Panc1 (cell line): Measurements from ENCODE around the gene OR51D1. TPM values are rescaled to one million over a fixed set of nuclear protein-coding genes. Genes with fewer than 3 reads are reported as not detected.

Experiments used
- ATAC-seq: fragments of 200-7000 bp; cut with Tn5 transposase; 2 replicates; pipeline ENCODE4 v1.9.1; 2020; ENCODE audit warnings: mild to moderate bottlenecking, moderate library complexity
- BruUV-seq: library from RNA; stranded (reverse); fragments of 400-500 nt; replicated peaks from 2 replicates; lab custom pipeline; 2021; lab: Mats Ljungman, UMichigan
- CTCF ChIA-PET: fragments of 300-600 bp; sonication (Branson Sonifier 250); formaldehyde crosslinking; loops from one replicate; lab custom pipeline; 2022; ENCODE audit warnings: antibody characterized with exemption; lab: Charles Lee
- POLR2A ChIA-PET: fragments of 300-600 bp; sonication (Branson Sonifier 250); formaldehyde crosslinking; loops from one replicate; lab custom pipeline; 2022; ENCODE audit warnings: antibody characterized with exemption; lab: Charles Lee
- DNase-seq: peaks from one replicate; pipeline ENCODE4 v3.0.0-alpha.2; 2010; ENCODE audit warnings: low read depth, low spot score
- H3K27ac ChIP-seq: 2 replicates; pipeline ENCODE4 v1.5.1; 2011; ENCODE audit warnings: mild to moderate bottlenecking, low read length, inconsistent platforms
- H3K27me3 ChIP-seq: fragments of 200-500 bp; sonication (Bioruptor generic); 2 replicates; pipeline ENCODE4 v1.6.0; 2014; ENCODE audit warnings: low read length, inconsistent platforms; ENCODE audit not compliant: control insufficient read depth, insufficient read depth
- H3K36me3 ChIP-seq: fragments of 200-500 bp; sonication (Bioruptor generic); 2 replicates; pipeline ENCODE4 v1.5.1; 2014; ENCODE audit warnings: inconsistent platforms, mild to moderate bottlenecking, low read length, moderate library complexity; ENCODE audit not compliant: control insufficient read depth, insufficient read depth
- H3K4me1 ChIP-seq: 2 replicates; pipeline ENCODE4 v1.5.1; 2011; ENCODE audit warnings: inconsistent platforms, mild to moderate bottlenecking, low read length, moderate library complexity; ENCODE audit not compliant: control insufficient read depth, insufficient read depth
- H3K4me3 ChIP-seq, 2 experiments: 2 replicates each; pipeline ENCODE4 v1.5.1; 2011 to 2012; ENCODE audit warnings: low read depth in 2 of 2, low read length in 2 of 2, mild to moderate bottlenecking in 2 of 2, inconsistent platforms in 1 of 2, moderate library complexity in 1 of 2
- H3K9me3 ChIP-seq: fragments of 200-500 bp; sonication (Bioruptor generic); 2 replicates; pipeline ENCODE4 v1.5.1; 2014; ENCODE audit warnings: low read depth, mild to moderate bottlenecking, inconsistent platforms, low read length, moderate library complexity; ENCODE audit not compliant: control insufficient read depth, insufficient read depth
- POLR2AphosphoS5 ChIP-seq: IDR thresholded peaks from 2 replicates; pipeline ENCODE4 v1.6.1; 2012; ENCODE audit warnings: mild to moderate bottlenecking, low read depth, low read length, moderate library complexity
- SIN3A ChIP-seq: IDR thresholded peaks from 2 replicates; pipeline ENCODE4 v1.6.1; 2012; ENCODE audit warnings: low read depth, mild to moderate bottlenecking, low read length, moderate library complexity, borderline replicate concordance; ENCODE audit not compliant: insufficient read depth
- TCF7L2 ChIP-seq: IDR thresholded peaks from 2 replicates; pipeline ENCODE4 v1.6.1; 2011; ENCODE audit warnings: mild to moderate bottlenecking, low read depth, low read length, inconsistent platforms
- in situ Hi-C: cut with HindIII; loops from 2 replicates; pipeline ENCODE4 v1.10.0; 2016; ENCODE audit warnings: low sequenced_read_pairs, low pct_unique_long_range_greater_than_20kb
- intact Hi-C: fragments of 100-400 bp; cut with micrococcal nuclease; formaldehyde crosslinking; loops from one replicate; pipeline ENCODE4 v1.10.0; 2022; ENCODE audit not compliant: unreplicated experiment
- total RNA-seq: library from RNA; stranded (reverse); gene quantifications from one replicate; pipeline ENCODE4 v1.2.1, GENCODE V29; 2021; ENCODE audit not compliant: unreplicated experiment
- TF ChIP-seq, protein P1 (sequence below): fragments of 450-650 bp; IDR thresholded peaks from 2 replicates; pipeline ENCODE4 v1.5.1; 2017; ENCODE audit warnings: mild to moderate bottlenecking
- TF ChIP-seq, protein P2 (sequence below), 2 experiments: IDR thresholded peaks; 2 replicates each; pipeline ENCODE4 v1.6.1; 2011 to 2012; ENCODE audit warnings: low read depth in 2 of 2, control low read depth in 1 of 2, low read length in 1 of 2, mild to moderate bottlenecking in 1 of 2, moderate library complexity in 1 of 2; ENCODE audit not compliant: insufficient read depth in 1 of 2

OR51D1 gene
- total RNA-seq, 1 experiment from 2014 or later, result not detected

DNA sequence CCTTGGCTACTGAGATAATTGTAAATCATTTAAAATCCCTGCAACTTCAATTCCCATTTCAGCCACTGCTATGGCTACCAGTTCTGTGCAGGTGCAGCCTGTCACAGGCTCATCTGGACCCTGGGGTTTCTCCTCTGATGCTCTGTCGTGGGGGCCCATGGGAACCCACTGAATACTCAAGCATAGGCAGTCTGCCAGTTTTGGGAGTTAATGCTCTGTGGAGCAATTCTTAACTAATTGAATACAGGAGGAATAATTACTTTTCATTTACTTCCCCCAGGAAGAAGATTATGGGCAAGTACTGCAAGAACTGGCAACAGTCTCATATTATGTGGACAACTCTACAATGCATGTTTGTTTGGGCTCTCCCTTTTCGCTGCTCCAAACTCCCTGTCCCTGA, 34.5 kb downstream of the OR51D1 start:
- in situ Hi-C loops, result no loop called here
- intact Hi-C loops, result no loop called here

DNA sequence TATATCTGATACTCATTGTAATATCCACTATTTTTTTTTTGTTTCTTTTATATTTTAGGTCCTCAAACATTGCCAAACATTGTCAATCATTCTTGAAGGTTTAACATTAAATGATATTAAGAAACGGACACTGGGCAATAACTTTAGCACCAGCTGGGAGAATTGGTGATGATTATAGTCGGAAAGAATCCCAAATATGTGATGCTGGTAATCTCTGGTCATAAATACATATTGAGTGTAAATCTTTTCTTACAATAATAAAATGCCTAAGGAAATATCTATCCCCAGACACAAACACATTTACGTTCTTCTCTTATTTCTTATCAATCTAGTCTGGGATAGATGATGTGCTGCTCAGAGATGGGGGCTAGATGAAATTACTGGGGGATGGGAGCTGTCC, 35.2 kb downstream of the OR51D1 start:
- in situ Hi-C loops (no loop called here), intact Hi-C loops (no loop called here)
- peaks cover 4% of the 10 kb centered on the region; the same call in 1 of the 2 replicates for H3K27me3 ChIP-seq
- H3K4me3 ChIP-seq, result no peak overlapping the region
- no peak overlapping the region for H3K27ac ChIP-seq
- 0 out of 2 replicates have a peak, but pooled peaks cover 4% of the 10 kb centered on the region for H3K4me1 ChIP-seq
- no peak for TF ChIP-seq SIN3A
- TF ChIP-seq, protein P1, sequence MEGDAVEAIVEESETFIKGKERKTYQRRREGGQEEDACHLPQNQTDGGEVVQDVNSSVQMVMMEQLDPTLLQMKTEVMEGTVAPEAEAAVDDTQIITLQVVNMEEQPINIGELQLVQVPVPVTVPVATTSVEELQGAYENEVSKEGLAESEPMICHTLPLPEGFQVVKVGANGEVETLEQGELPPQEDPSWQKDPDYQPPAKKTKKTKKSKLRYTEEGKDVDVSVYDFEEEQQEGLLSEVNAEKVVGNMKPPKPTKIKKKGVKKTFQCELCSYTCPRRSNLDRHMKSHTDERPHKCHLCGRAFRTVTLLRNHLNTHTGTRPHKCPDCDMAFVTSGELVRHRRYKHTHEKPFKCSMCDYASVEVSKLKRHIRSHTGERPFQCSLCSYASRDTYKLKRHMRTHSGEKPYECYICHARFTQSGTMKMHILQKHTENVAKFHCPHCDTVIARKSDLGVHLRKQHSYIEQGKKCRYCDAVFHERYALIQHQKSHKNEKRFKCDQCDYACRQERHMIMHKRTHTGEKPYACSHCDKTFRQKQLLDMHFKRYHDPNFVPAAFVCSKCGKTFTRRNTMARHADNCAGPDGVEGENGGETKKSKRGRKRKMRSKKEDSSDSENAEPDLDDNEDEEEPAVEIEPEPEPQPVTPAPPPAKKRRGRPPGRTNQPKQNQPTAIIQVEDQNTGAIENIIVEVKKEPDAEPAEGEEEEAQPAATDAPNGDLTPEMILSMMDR, result no peak
- TF ChIP-seq, protein P2, sequence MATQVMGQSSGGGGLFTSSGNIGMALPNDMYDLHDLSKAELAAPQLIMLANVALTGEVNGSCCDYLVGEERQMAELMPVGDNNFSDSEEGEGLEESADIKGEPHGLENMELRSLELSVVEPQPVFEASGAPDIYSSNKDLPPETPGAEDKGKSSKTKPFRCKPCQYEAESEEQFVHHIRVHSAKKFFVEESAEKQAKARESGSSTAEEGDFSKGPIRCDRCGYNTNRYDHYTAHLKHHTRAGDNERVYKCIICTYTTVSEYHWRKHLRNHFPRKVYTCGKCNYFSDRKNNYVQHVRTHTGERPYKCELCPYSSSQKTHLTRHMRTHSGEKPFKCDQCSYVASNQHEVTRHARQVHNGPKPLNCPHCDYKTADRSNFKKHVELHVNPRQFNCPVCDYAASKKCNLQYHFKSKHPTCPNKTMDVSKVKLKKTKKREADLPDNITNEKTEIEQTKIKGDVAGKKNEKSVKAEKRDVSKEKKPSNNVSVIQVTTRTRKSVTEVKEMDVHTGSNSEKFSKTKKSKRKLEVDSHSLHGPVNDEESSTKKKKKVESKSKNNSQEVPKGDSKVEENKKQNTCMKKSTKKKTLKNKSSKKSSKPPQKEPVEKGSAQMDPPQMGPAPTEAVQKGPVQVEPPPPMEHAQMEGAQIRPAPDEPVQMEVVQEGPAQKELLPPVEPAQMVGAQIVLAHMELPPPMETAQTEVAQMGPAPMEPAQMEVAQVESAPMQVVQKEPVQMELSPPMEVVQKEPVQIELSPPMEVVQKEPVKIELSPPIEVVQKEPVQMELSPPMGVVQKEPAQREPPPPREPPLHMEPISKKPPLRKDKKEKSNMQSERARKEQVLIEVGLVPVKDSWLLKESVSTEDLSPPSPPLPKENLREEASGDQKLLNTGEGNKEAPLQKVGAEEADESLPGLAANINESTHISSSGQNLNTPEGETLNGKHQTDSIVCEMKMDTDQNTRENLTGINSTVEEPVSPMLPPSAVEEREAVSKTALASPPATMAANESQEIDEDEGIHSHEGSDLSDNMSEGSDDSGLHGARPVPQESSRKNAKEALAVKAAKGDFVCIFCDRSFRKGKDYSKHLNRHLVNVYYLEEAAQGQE (IDR thresholded peaks at IDR 0.05; ENCODE audit: insufficient read depth in 1 of 2, low read depth in 2 of 2, low read length in 1 of 2), result no peak
- no peak for TF ChIP-seq POLR2AphosphoS5
- no peak for TF ChIP-seq TCF7L2
- BruUV-seq, result no TSS peak
- no peaks in the 10 kb centered on the region for H3K9me3 ChIP-seq
- ATAC-seq (no peak), DNase-seq (no peak)
- POLR2A ChIA-PET, result no interaction called here
- CTCF ChIA-PET, result no interaction called here
- no peaks in the 10 kb centered on the region for H3K36me3 ChIP-seq

More for the DNA sequence above, 34.5 kb downstream of the OR51D1 start:
- Histone ChIP-seq H3K9me3 (no peaks in the 10 kb centered on the region), H3K4me1 (0 out of 2 replicates have a peak, but pooled peaks cover 4% of the 10 kb centered on the region), H3K27me3 (peaks cover 4% of the 10 kb centered on the region; the same call in 1 of the 2 replicates), H3K27ac (no peak overlapping the region), H3K4me3 (no peak overlapping the region), H3K36me3 (no peaks in the 10 kb centered on the region)
- no TSS peak for BruUV-seq
- ATAC-seq (no peak), DNase-seq (no peak)
- POLR2A ChIA-PET, result no interaction called here
- TF ChIP-seq, protein P2 (IDR thresholded peaks at IDR 0.05; ENCODE audit: insufficient read depth in 1 of 2, low read depth in 2 of 2, low read length in 1 of 2), result no peak
- TF ChIP-seq, protein P1, result no peak
- TF ChIP-seq TCF7L2, result no peak
- no peak for TF ChIP-seq SIN3A
- no peak for TF ChIP-seq POLR2AphosphoS5
- CTCF ChIA-PET, result no interaction called here
